PC-3 (cell line): ENCODE data around the gene COX5A. TPM values are rescaled to one million over a fixed set of nuclear protein-coding genes. Genes with fewer than 3 reads are reported as not detected.

Experiments
- ATAC-seq: fragments of 200-7000 bp; cut with Tn5 transposase; 2 replicates; pipeline ENCODE4 v1.9.1; 2020; ENCODE audit warnings: mild to moderate bottlenecking, moderate library complexity
- Bru-seq: library from RNA; stranded (reverse); fragments of 400-500 nt; gene quantifications from one replicate; lab custom pipeline; 2021; lab: Mats Ljungman, UMichigan
- BruChase-seq, 2 experiments: library from RNA; stranded (reverse); fragments of 400-500 nt; gene quantifications; one replicate each; lab custom pipeline; 2021; lab: Mats Ljungman, UMichigan
- BruUV-seq: library from RNA; stranded (reverse); fragments of 400-500 nt; replicated peaks from 2 replicates; lab custom pipeline; 2021; lab: Mats Ljungman, UMichigan
- CTCF ChIA-PET: fragments of 300-600 bp; sonication (Branson Sonifier 250); formaldehyde crosslinking; loops from one replicate; lab custom pipeline; 2022; ENCODE audit warnings: antibody characterized with exemption; lab: Charles Lee
- POLR2A ChIA-PET: fragments of 300-600 bp; sonication (Branson Sonifier 250); formaldehyde crosslinking; loops from one replicate; lab custom pipeline; 2022; ENCODE audit warnings: antibody characterized with exemption; ENCODE audit not compliant: unreplicated experiment; lab: Charles Lee
- DNase-seq: peaks from one replicate; pipeline ENCODE4 v3.0.0-alpha.2; 2015
- H2AFZ ChIP-seq: fragments of 300-600 bp; sonication (generic); 2 replicates; pipeline ENCODE4 v1.6.0; 2016; ENCODE audit warnings: antibody characterized with exemption, low read length
- H3F3A ChIP-seq: fragments of 300-600 bp; sonication (generic); one replicate; pipeline ENCODE4 v1.6.0; 2017; ENCODE audit warnings: antibody characterized with exemption, low read length, control low read depth, mild to moderate bottlenecking; ENCODE audit not compliant: unreplicated experiment
- H3K27ac ChIP-seq: fragments of 300-600 bp; sonication (generic); 2 replicates; pipeline ENCODE4 v1.5.1; 2016; ENCODE audit warnings: mild to moderate bottlenecking, low read length
- H3K27me3 ChIP-seq: fragments of 300-600 bp; sonication (generic); 2 replicates; pipeline ENCODE4 v1.6.1; 2016; ENCODE audit warnings: low read length, mixed read lengths
- H3K36me3 ChIP-seq: fragments of 300-600 bp; sonication (generic); 2 replicates; pipeline ENCODE4 v1.6.1; 2016; ENCODE audit warnings: low read depth, mixed run types, low read length, mixed read lengths
- H3K4me1 ChIP-seq: fragments of 300-600 bp; sonication (generic); 2 replicates; pipeline ENCODE4 v1.5.1; 2016; ENCODE audit warnings: low read length; ENCODE audit not compliant: insufficient read depth
- H3K4me2 ChIP-seq: fragments of 300-600 bp; sonication (generic); 2 replicates; pipeline ENCODE4 v1.6.0; 2016; ENCODE audit warnings: low read length
- H3K4me3 ChIP-seq: fragments of 300-600 bp; sonication (generic); 2 replicates; pipeline ENCODE4 v1.5.1; 2016; ENCODE audit warnings: mild to moderate bottlenecking, low read length, mixed read lengths
- H3K79me2 ChIP-seq: fragments of 300-600 bp; sonication (generic); 2 replicates; pipeline ENCODE4 v1.6.1; 2017; ENCODE audit warnings: low read length, mixed read lengths
- H3K9ac ChIP-seq: fragments of 300-600 bp; sonication (generic); 2 replicates; pipeline ENCODE4 v1.6.0; 2016; ENCODE audit warnings: mild to moderate bottlenecking, low read length
- H3K9me2 ChIP-seq: fragments of 300-600 bp; sonication (generic); replicated peaks from 2 replicates; pipeline ENCODE4 v1.6.1; 2016; ENCODE audit warnings: mixed run types, low read length, mixed read lengths
- H3K9me3 ChIP-seq: fragments of 300-600 bp; sonication (generic); 2 replicates; pipeline ENCODE4 v1.6.1; 2016; ENCODE audit warnings: low read length, mixed read lengths
- H4K20me1 ChIP-seq: fragments of 300-600 bp; sonication (generic); 2 replicates; pipeline ENCODE4 v1.6.1; 2016; ENCODE audit warnings: low read length, mixed read lengths
- CTCF ChIP-seq: fragments of 300-600 bp; sonication (generic); conservative IDR thresholded peaks from 2 replicates; pipeline ENCODE4 v1.5.1; 2017; ENCODE audit warnings: antibody characterized with exemption, low read depth, mild to moderate bottlenecking, low read length
- EZH2 ChIP-seq: fragments of 300-600 bp; sonication (generic); IDR thresholded peaks from one replicate; pipeline ENCODE4 v1.6.1; 2017; ENCODE audit warnings: antibody characterized with exemption, mild to moderate bottlenecking, low read length; ENCODE audit not compliant: unreplicated experiment
- EZH2phosphoT487 ChIP-seq: fragments of 300-600 bp; sonication (generic); IDR thresholded peaks from 2 replicates; pipeline ENCODE4 v1.6.1; 2018; ENCODE audit warnings: mild to moderate bottlenecking, antibody characterized with exemption, low read length, borderline replicate concordance
- intact Hi-C: fragments of 100-400 bp; cut with micrococcal nuclease; formaldehyde crosslinking; loops from 2 replicates; pipeline ENCODE4 v1.9.0; 2023
- long read RNA-seq: library from polyadenylated mRNA; unstranded; transcript quantifications from one replicate; pipeline ENCODE4 v2.0.0, GENCODE V29; 2021; ENCODE audit not compliant: unreplicated experiment
- total RNA-seq: library from RNA; depleted of rRNA; stranded (reverse); fragments of >200 nt; gene quantifications from 2 replicates; pipeline ENCODE4 v1.2.3, GENCODE V29; 2014; rRNA removed

COX5A gene
- total RNA-seq, result 109 and 145 TPM in 2 replicates
- percentile 60 among the genes with signal in this experiment for Bru-seq, nascent RNA
- BruChase-seq, experiment 1, labeled RNA remaining after a 6-hour chase, result percentile 60 among the genes with signal in this experiment
- BruChase-seq, experiment 2, labeled RNA remaining after a 2-hour chase, result percentile 60 among the genes with signal in this experiment
- long read RNA-seq, transcript COX5A-201 (5 exons, 1,268 nt), result major isoform, 80 of 115 reads
- long read RNA-seq, partial matches to known transcripts, result 28 of 115 reads
- long read RNA-seq, other reads (novel, unspliced or antisense), result 3 of 115 reads

- ChIA-PET CTCF (no interaction called here), POLR2A (no interaction called here)
- H4K20me1 ChIP-seq, result peaks cover 8% of the 10 kb centered on the region; the same call in 1 of the 2 replicates
- H3K4me2 ChIP-seq, result peak within 1 kb of the TSS; percentile 87
- no peaks in the 10 kb centered on the region for H3K9me2 ChIP-seq
- no peaks in the 10 kb centered on the region for H3F3A ChIP-seq
- DNase-seq (peak; percentile 96), ATAC-seq (peak; percentile 97)
- TF ChIP-seq EZH2, result no peak
- no peak for TF ChIP-seq CTCF
- no peak for TF ChIP-seq EZH2phosphoT487
- peak within 1 kb of the TSS; percentile 52 for H3K27ac ChIP-seq
- H3K36me3 ChIP-seq, result no peaks in the 10 kb centered on the region; the same call in 1 of the 2 replicates
- H3K4me1 ChIP-seq, result peaks cover 8% of the 10 kb centered on the region; the same call in 1 of the 2 replicates
- H2AFZ ChIP-seq, result peak within 1 kb of the TSS; percentile 99
- H3K27me3 ChIP-seq, result no peaks in the 10 kb centered on the region
- H3K79me2 ChIP-seq, result peaks cover 51% of the 10 kb centered on the region
- peak within 1 kb of the TSS; percentile 99 for H3K4me3 ChIP-seq
- peak within 1 kb of the TSS; percentile 92 for H3K9ac ChIP-seq
- no TSS peak for BruUV-seq
- intact Hi-C loops, result loop anchor here (5.0 to 10.0 kb wide), 2 partner anchors 35 to 393 kb away; partner anchors contain the start of gene ARID3B
- H3K9me3 ChIP-seq, result no peaks in the 10 kb centered on the region
These were observed at the start of gene COX5A for GRCh38 chr15:74937590-74938371. Gene COX5A, minus strand, starts transcription at chr15:74938073. Its CDS starts 59 bp downstream, at chr15:74938014.

DNA sequence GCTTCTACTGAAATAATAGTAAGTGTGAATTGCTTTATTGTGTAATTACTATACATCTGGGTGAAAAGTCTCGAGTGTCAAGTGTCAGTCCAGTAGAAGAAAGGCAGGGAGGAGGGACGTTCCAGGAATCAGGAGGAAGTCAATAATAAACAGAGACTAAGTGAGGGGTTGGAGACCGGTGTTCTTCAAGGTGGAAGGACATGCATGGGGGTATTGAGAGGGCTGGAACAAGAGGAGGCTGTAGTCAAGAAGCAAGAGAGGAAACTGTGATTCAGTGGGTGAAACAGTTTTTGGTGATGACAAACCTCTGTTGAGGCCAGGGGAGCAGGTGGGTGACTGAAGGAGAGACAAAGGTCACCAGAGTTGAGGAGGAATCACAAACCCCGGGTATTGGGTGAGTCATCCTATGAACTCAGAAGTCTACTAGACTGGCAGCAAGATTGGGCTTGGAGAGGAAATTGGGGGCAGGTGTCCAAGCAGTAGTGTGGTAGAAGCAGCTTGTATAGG, 45.9 kb upstream of the COX5A start:
- Histone ChIP-seq H3K27me3 (no peaks in the 10 kb centered on the region), H3K4me1 (peaks cover 10% of the 10 kb centered on the region), H3K9ac (no peak overlapping the region), H3K4me2 (no peak overlapping the region), H3F3A (no peaks in the 10 kb centered on the region), H3K79me2 (no peaks in the 10 kb centered on the region), H3K27ac (no peak overlapping the region), H3K36me3 (no peaks in the 10 kb centered on the region), H3K9me3 (no peaks in the 10 kb centered on the region), H2AFZ (no peak overlapping the region), H3K4me3 (no peak overlapping the region), H3K9me2 (no peaks in the 10 kb centered on the region), H4K20me1 (no peaks in the 10 kb centered on the region)
- DNase-seq, result peak; percentile 56
- no TSS peak for BruUV-seq
- ChIA-PET POLR2A (no interaction called here), CTCF (no interaction called here)
- TF ChIP-seq EZH2 (no peak), EZH2phosphoT487 (no peak), CTCF (no peak)
- intact Hi-C loops, result no loop called here
- no peak; the same call in 1 of the 2 replicates for ATAC-seq
